BLaER1 treated with 17β-estradiol and CSF1 and Interleukin-3, amounts not matched to agents 10 nM and 100 nM (cell line): Measurements from ENCODE around the gene GRK5.

ENCODE experiments used
- H3K27ac ChIP-seq, 11 experiments: shearing (Covaris generic); formaldehyde crosslinking; 2 replicates each; pipeline ENCODE4 v1.8.1; 2022
- H3K27me3 ChIP-seq, 11 experiments: shearing (Covaris generic); formaldehyde crosslinking; 2 replicates each; pipeline ENCODE4 v1.8.1; 2022
- H3K36me3 ChIP-seq, 11 experiments: shearing (Covaris generic); formaldehyde crosslinking; 2 replicates each; pipeline ENCODE4 v1.8.1; 2022
- H3K4me1 ChIP-seq, 10 experiments: shearing (Covaris generic); formaldehyde crosslinking; 2 replicates each; pipeline ENCODE4 v1.8.1; 2022
- H3K4me2 ChIP-seq, 11 experiments: shearing (Covaris generic); formaldehyde crosslinking; 2 replicates each; pipeline ENCODE4 v1.8.1; 2022
- H3K4me3 ChIP-seq, 10 experiments: shearing (Covaris generic); formaldehyde crosslinking; 2 replicates each; pipeline ENCODE4 v1.8.1; 2022
- H3K9ac ChIP-seq, 11 experiments: shearing (Covaris generic); formaldehyde crosslinking; 2 replicates each; pipeline ENCODE4 v1.8.1; 2022
- H3K9me3 ChIP-seq, 11 experiments: shearing (Covaris generic); formaldehyde crosslinking; replicated peaks in 1 of 11; 2 replicates each; pipeline ENCODE4 v1.8.1; 2022
- H4K20me1 ChIP-seq, 11 experiments: shearing (Covaris generic); formaldehyde crosslinking; 2 replicates each; pipeline ENCODE4 v1.8.1; 2022
- Cebpa-rat ChIP-seq, 11 experiments: shearing (Covaris generic); IDR thresholded peaks; 2 replicates each; pipeline ENCODE4 v1.8.1; 2022

The GRK5 gene

DNA sequence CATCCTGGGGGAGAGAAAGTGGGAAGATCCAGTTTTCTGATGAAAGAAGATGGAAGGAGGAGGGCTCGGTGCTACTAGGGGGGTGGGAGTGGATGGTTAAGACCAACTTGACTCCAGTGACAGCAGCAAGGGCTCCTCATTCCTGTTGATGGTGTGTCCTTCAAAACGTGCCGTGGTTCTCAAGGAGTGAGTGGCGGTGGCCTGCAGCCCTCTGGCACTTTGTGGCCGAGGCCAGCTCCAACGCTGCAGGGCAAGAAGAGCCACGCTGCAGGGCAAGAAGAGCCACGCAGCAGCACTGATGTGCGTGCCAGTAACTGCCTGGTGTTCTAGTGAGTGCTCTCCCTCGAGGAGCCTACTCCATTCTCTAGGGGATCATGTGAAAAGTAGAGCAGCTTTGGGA lies 72.1 kb downstream of the GRK5 start:
- H4K20me1 ChIP-seq: no peaks in the 10 kb centered on the region; a peak in 1 of 22 replicates
- no peaks in the 10 kb centered on the region for H3K27me3 ChIP-seq
- H3K4me3 ChIP-seq: no peak overlapping the region
- H3K36me3 ChIP-seq: no peaks in the 10 kb centered on the region
- no peaks in the 10 kb centered on the region for H3K9me3 ChIP-seq
- peak overlapping the region in 4 of 11 experiments; percentile 34 to 51 (median 42); a peak in 5 of 22 replicates for H3K4me2 ChIP-seq
- H3K4me1 ChIP-seq: peaks cover 0 to 35% (median 13%) of the 10 kb centered on the region in 10 experiments; a peak in 14 of 20 replicates
- no peak overlapping the region for H3K9ac ChIP-seq
- no peak for TF ChIP-seq Cebpa-rat (IDR thresholded peaks at IDR 0.05)
- no peak overlapping the region for H3K27ac ChIP-seq

DNA sequence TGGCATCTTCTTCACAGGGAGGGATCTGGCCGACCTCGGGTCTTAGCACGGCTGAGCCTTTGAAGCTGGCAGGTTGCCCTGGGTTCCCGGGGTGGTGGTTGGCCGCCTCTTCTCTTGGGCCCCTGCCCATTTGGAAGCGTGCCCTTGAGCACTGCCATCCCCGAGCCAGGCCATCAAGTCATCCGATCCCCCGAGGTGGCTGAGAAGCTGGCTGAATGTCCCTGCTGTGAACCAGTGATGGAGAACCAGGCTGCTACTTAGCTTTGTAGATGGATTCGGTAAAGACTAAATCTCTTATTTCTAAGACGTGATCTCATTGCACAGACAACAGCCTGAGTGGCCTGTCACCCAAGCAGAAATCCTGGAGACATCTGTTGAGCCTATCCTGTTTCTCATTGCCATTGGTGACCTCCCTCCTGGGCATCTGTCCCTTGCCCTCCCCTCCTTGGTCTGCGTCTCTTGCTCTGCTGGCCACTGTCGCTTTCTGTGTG lies 74.3 kb downstream of the GRK5 start:
- peak overlapping the region in 2 of 11 experiments; percentile 40 to 51; a peak in 2 of 22 replicates for H3K4me2 ChIP-seq
- no peak overlapping the region for H3K27ac ChIP-seq
- H3K4me1 ChIP-seq: peaks cover 0 to 41% (median 24%) of the 10 kb centered on the region in 10 experiments; a peak in 14 of 20 replicates
- no peaks in the 10 kb centered on the region for H3K36me3 ChIP-seq
- H3K9ac ChIP-seq: no peak overlapping the region
- TF ChIP-seq Cebpa-rat (IDR thresholded peaks at IDR 0.05): no peak
- no peaks in the 10 kb centered on the region; a peak in 1 of 22 replicates for H4K20me1 ChIP-seq
- no peaks in the 10 kb centered on the region for H3K27me3 ChIP-seq
- H3K4me3 ChIP-seq: no peak overlapping the region
- H3K9me3 ChIP-seq: no peaks in the 10 kb centered on the region

GRCh38 chr10:119282446-119282845 lies 75.1 kb downstream of the GRK5 start:
- no peaks in the 10 kb centered on the region for H3K36me3 ChIP-seq
- H3K27ac ChIP-seq: no peak overlapping the region
- H4K20me1 ChIP-seq: no peaks in the 10 kb centered on the region; a peak in 1 of 22 replicates
- no peak overlapping the region for H3K9ac ChIP-seq
- no peak overlapping the region for H3K4me3 ChIP-seq
- H3K9me3 ChIP-seq: no peaks in the 10 kb centered on the region
- TF ChIP-seq Cebpa-rat (IDR thresholded peaks at IDR 0.05): no peak
- H3K4me2 ChIP-seq: no peak overlapping the region
- no peaks in the 10 kb centered on the region for H3K27me3 ChIP-seq
- peaks cover 0 to 41% (median 24%) of the 10 kb centered on the region in 10 experiments; a peak in 14 of 20 replicates for H3K4me1 ChIP-seq

DNA sequence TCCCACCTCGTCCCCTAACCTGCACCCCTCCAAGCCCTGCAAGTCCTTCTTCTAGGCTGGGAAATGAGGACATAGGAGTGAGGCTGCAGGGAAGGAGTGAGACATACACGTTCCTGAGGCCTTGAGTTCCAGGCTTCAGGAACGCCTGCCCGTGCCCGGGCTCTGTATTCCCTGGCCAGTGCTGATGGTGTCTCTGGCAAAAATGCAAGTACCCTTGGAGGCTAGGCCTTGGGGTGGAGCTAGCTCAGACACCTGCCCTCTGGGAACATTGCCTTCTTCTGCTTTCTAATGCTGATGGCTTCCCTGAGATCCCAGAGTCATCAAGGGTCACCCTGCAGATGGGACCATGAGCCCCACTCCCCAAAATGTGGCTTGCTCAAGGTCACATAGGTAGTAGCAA lies 76.0 kb downstream of the GRK5 start:
- Histone ChIP-seq H4K20me1 (no peaks in the 10 kb centered on the region; a peak in 1 of 22 replicates), H3K4me3 (no peak overlapping the region), H3K9ac (no peak overlapping the region), H3K9me3 (no peaks in the 10 kb centered on the region), H3K27me3 (no peaks in the 10 kb centered on the region), H3K36me3 (no peaks in the 10 kb centered on the region), H3K4me1 (peaks cover 0 to 41% (median 25%) of the 10 kb centered on the region in 10 experiments; a peak in 14 of 20 replicates), H3K27ac (no peak overlapping the region), H3K4me2 (peak overlapping the region in 4 of 11 experiments; percentile 1 to 18 (median 10); a peak in 4 of 22 replicates)
- no peak for TF ChIP-seq Cebpa-rat (IDR thresholded peaks at IDR 0.05)

GRCh38 chr10:119283818-119284217 lies 76.4 kb downstream of the GRK5 start:
- H3K36me3 ChIP-seq: no peaks in the 10 kb centered on the region
- no peaks in the 10 kb centered on the region for H3K9me3 ChIP-seq
- H3K27me3 ChIP-seq: no peaks in the 10 kb centered on the region
- H3K4me3 ChIP-seq: no peak overlapping the region
- H3K4me1 ChIP-seq: peaks cover 3 to 41% (median 27%) of the 10 kb centered on the region in 10 experiments; a peak in 18 of 20 replicates
- H4K20me1 ChIP-seq: no peaks in the 10 kb centered on the region; a peak in 1 of 22 replicates
- no peak for TF ChIP-seq Cebpa-rat (IDR thresholded peaks at IDR 0.05)
- no peak overlapping the region for H3K27ac ChIP-seq
- H3K4me2 ChIP-seq: peak overlapping the region in 5 of 11 experiments; percentile 1 to 18 (median 15); a peak in 5 of 22 replicates
- no peak overlapping the region for H3K9ac ChIP-seq

DNA sequence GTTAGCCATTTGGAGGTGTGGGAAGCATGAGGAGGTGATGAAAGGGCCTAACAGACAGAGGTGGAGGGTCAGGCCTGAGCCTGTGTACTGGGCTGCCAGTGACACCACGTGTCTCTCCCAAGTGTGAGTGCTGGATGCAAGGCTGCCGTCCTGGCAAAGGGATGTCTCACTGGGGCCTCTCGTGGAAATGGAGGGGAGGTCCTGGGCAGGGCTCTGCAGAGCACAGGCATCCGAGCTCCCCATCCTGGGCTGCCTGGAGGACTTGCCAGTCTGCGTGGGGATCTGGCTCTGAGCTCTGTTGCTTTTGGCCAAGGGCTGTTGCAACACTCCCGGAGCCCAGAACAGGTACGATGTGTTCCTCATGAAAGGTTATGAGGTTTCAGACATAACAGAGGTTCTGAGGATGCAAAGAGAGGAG lies 77.3 kb downstream of the GRK5 start:
- Histone ChIP-seq H3K4me3 (no peak overlapping the region), H3K27ac (no peak overlapping the region), H3K4me1 (peaks cover 11 to 38% (median 31%) of the 10 kb centered on the region in 10 experiments; a peak in 19 of 20 replicates), H3K27me3 (no peaks in the 10 kb centered on the region), H3K36me3 (no peaks in the 10 kb centered on the region), H3K9me3 (no peaks in the 10 kb centered on the region), H3K4me2 (no peak overlapping the region), H3K9ac (no peak overlapping the region), H4K20me1 (no peaks in the 10 kb centered on the region; a peak in 1 of 22 replicates)
- TF ChIP-seq Cebpa-rat (IDR thresholded peaks at IDR 0.05): no peak

- no peaks in the 10 kb centered on the region for H3K36me3 ChIP-seq
- no peaks in the 10 kb centered on the region for H3K9me3 ChIP-seq
- H3K4me1 ChIP-seq: peaks cover 11 to 33% (median 23%) of the 10 kb centered on the region in 10 experiments; a peak in 19 of 20 replicates
- no peaks in the 10 kb centered on the region for H3K27me3 ChIP-seq
- H4K20me1 ChIP-seq: no peaks in the 10 kb centered on the region; a peak in 1 of 22 replicates
- no peak overlapping the region for H3K4me3 ChIP-seq
- no peak overlapping the region for H3K9ac ChIP-seq
- no peak overlapping the region for H3K27ac ChIP-seq
- H3K4me2 ChIP-seq: peak overlapping the region in 9 of 11 experiments; percentile 24 to 38 (median 29); a peak in 13 of 22 replicates
- TF ChIP-seq Cebpa-rat (IDR thresholded peaks at IDR 0.05): no peak
These were observed 78.3 kb downstream of the GRK5 start for GRCh38 chr10:119285495-119286267.

DNA sequence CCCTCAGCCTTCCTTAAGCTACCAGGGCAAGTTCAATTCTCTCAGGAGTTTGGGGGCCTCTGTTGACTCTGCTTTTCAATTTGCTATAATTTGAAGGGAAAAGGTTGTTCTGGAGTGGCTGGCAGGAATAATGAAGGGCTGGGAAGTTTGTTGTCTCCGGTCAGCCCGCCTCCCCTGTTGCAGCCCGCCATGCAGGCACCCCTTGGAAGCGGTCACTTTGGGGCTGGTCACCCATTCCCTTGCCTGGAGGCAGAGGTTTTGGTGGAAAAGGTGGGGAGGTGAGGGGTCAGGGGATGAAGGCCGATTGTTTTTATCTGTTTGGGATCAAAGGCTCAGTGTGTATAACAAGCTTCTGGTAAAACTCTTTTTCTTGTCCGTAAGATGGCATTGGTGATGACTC lies 79.1 kb downstream of the GRK5 start:
- no peaks in the 10 kb centered on the region for H3K9me3 ChIP-seq
- H3K27me3 ChIP-seq: no peaks in the 10 kb centered on the region
- H3K4me2 ChIP-seq: peak overlapping the region in 3 of 11 experiments; percentile 26 to 37 (median 29); a peak in 3 of 22 replicates
- TF ChIP-seq Cebpa-rat (IDR thresholded peaks at IDR 0.05): no peak
- H3K4me3 ChIP-seq: no peak overlapping the region
- no peak overlapping the region for H3K27ac ChIP-seq
- H3K4me1 ChIP-seq: peaks cover 11 to 33% (median 16%) of the 10 kb centered on the region in 10 experiments; a peak in 18 of 20 replicates
- no peaks in the 10 kb centered on the region; a peak in 1 of 22 replicates for H4K20me1 ChIP-seq
- no peak overlapping the region for H3K9ac ChIP-seq
- no peaks in the 10 kb centered on the region for H3K36me3 ChIP-seq

GRCh38 chr10:119286983-119287633 lies 79.7 kb downstream of the GRK5 start:
- Histone ChIP-seq H3K27me3 (no peaks in the 10 kb centered on the region), H3K9me3 (no peaks in the 10 kb centered on the region), H3K27ac (no peak overlapping the region), H3K4me3 (no peak overlapping the region), H3K9ac (no peak overlapping the region), H3K4me1 (peaks cover 11 to 33% (median 14%) of the 10 kb centered on the region in 10 experiments; a peak in 18 of 20 replicates), H4K20me1 (no peaks in the 10 kb centered on the region; a peak in 1 of 22 replicates), H3K36me3 (no peaks in the 10 kb centered on the region), H3K4me2 (no peak overlapping the region)
- no peak for TF ChIP-seq Cebpa-rat (IDR thresholded peaks at IDR 0.05)
